GM19395 (cell line): ENCODE measurements around the gene SPG7.
A peak's percentile ranks its signal among the peaks of the same experiment; 100 is the strongest.

Source experiments
- ATAC-seq: cut with Tn5 transposase; IDR thresholded peaks from one replicate; pipeline ENCODE4 v1.9.1; 2021; ENCODE audit warnings: mild to moderate bottlenecking, moderate library complexity; ENCODE audit not compliant: unreplicated experiment

The SPG7 gene

DNA sequence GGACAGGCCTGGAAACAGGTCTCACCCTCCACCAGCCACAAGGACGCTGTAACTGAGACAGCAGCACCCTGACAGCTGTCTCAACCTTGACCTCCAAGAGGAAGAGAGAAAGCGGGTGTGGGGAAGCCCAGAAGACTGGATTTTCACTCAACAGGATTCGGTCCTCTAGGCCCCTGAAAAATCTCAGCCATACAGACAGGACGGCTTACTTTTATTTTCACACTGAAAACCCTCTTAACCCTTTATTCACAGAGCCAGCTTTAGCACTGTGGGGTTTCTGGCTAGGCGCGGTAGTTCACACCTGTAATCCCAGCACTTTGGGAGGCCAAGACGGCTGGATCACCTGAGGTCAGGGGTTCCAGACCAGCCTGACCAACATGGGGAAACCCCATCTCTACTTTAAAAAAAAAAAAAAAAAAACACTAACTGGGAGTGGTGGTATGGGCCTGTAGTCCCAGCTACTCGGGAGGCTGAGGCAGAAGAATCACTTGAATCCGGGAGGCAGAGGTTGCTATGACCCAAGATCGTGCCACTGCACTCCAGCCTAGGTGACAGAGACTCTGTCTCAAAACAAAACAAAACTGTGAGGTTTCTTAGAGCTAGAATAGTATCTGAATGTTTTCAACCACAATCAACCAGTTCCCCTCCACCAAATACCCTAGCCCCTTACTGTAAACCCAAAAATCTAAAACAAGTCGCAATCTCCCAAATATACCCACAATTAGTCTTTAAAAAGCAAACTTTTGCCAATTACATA is 23.1 kb upstream of the SPG7 start:
- ATAC-seq, result peak; percentile 36

DNA sequence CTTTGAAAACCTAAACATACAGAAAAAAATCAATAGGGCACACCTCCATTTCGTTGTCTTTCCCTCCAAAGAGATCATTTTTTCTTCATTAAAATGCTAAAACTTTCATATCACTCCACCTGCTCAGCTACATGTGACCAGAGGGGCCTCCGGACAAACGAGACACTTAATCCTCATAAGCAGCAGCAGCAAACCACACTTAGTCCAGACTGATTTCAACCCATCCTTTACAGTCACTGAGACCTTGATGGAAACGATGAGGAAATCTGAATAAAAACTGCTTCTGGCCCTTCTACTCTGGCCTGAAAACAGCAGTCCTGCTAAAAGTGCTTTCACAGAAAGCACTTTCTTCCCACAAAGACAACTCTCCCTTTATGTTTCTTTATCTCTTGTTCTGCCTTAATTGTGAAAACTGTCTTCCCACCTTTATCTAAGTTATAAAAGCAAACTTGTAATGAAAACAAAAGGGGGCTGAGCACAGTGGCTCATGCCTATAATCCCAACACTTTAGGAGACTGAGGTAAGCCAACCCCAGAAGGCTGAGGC is 22.4 kb upstream of the SPG7 start:
- no peak for ATAC-seq

DNA sequence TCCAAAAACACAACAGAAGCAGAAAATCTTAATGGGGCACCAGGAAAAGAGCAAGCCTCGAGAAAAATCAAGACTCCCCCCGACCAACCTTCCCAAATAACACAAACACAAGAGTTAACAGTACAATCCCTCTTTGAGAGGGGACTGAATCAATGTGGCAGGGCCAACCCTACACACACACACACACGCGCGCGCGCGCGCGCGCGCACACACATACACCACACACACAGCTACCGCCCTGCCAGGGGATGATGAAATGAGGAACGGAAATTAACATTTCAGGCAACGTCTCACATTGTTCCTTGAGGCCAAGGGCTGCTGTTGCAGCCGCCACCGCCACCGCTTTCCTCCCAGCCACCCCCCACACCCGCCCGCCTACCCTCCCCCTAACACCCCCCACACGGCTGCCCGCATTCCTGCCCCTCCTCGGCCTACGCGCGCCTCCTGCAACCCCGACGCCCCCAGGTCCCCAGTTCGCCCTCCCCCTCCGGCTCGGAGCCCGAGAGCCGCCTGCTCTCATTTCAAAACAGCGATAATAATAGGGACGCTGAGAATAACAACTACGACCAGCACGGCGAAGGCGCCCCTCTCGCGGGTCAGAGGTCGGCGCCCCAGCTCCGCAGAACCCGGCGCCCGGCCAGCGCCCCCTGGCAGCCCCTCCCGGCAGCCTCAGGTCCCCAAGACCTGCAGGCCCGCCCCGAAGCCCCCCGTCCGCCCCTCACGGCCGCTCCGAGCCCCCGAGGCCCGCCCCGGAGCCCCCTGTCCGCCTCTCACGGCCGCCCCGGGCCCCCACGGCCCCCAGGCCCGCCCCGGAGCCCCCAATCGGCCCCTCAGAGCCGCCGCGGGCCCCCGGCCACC is 18.9 kb upstream of the SPG7 start:
- no peak for ATAC-seq

DNA sequence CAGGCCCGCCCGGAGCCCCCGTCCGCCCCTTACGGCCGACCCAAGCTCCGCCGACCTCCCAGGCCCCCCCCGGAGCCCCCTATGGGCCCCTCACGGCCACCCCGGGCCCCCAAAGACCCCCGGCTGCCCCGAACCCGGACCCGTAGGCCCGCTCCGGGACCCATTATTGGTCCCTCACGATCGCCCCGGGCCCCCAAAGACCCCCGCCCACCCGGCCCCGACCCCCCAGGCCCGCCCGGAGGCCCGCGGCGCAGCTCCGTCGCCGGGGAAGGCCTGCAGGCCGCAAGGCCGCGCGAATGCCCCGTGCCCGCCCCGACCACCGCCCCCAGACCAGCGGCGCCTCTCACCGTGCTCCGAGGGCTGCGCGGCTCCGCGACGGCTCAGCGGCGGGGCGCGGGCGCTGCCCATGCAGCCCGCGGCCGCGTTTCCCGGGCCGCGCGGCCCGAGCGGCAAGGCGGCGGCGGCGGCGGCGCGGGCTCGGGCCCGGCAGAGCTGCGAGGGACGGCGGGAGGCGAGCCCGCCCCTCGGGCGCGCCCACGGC is 18.2 kb upstream of the SPG7 start:
- ATAC-seq, result no peak

DNA sequence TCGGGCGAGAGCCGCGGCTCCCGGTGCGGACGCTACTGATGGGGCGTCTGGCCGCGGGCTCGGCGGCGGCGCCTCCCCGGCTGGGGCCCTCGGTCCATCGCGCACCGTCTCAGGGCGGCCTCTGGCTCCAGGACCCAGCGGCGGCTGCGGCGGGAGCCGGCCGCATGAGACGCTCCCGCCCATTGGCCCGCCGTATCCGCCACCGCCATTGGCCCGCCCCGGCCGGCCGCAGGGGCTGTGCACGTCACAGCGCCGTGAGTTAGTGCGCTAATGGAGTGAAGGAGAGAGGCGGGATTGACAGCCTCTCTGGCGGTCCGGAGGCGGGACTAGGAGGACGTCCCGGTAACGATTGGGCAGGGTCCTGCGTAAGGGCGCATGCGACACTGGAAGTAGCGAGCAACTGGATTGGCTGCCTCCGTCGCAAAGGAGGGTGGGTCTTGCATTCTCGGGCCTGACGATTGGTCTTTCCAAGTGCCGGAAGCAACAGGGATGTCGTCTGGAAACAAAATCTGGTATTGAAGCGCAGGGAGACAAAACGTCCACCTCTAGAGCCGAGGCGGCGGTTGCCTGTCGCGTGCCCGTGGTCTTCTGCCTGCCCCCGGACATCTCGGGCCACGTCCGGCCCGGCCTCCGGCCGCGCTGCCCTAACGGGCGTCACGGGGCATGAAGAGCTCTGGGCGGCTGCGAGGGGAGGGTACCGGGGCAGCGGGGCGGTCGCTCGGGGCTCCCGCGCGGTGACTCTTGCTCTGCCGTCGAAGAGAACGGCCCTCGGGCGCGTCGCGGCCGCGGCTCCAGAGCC is 17.6 kb upstream of the SPG7 start, which contains the start of gene ANKRD11:
Gene ANKRD11, minus strand, starts transcription at position 123 of the 799 bp plus-strand sequence. CDS start 173,542 bp downstream, outside the sequence.
- peak; percentile 84 for ATAC-seq

DNA sequence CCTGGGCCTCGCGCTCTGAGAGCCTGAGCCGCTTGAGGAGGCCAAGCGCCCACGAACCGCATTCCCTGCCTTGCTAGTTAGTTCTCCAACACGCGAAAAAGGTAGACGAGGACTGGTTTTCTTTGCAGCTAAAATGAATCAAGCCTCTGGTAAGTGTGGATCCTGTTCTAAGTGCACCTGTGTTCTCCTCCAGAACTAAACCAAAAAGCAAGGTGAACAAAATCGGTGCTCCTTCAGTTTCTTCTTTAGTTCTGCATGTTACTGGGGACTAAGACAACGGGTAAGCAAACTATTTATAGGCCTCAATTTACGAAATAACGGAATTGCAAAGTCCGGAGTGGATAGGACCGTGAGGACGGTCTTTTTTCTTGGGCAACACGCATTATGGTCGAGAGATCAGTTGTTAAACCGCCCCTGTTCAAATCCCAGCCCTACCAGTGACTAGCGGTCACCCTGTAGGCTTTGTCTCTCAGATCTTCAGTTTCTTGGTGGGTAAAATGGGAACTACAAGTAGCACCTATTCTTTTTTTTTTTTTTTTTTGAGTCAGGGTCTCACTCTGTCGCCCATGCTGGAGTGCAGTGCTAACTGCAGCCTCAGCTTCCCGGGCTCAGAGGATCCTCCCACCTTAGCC is 16.8 kb upstream of the SPG7 start:
- no peak for ATAC-seq

DNA sequence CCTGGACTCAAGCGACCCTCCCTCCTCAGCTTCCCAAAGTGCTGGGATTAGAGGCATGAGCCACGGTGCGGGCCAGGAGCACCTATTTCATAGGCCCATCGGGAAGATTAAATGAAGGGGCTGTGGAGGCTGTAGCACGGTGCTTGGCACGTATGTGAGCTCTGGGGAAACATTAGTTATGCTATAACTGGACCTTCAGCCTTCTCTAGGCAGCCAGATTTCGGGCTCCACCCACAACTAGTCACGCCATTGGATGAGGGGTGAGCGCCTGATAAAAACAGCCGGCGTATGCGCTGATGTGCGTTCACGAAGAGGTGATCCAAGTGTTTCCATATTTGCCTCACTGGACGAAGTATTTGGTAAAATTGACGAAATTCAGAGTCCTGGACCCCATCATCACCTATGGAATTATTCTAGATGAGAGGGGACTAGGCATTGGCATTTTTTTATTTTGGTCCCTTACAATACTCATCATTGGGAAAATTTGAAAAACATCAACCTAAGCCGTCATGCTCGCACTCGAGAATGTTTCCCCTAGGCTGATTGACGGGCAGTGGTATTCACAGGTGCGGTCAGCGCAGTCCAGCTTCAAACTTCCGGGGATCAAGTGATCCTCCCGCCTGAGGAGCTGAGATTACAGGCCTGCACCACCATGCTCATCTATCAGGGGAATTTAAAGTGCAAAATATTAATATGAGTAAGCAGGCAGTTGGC is 16.1 kb upstream of the SPG7 start:
- no peak for ATAC-seq

DNA sequence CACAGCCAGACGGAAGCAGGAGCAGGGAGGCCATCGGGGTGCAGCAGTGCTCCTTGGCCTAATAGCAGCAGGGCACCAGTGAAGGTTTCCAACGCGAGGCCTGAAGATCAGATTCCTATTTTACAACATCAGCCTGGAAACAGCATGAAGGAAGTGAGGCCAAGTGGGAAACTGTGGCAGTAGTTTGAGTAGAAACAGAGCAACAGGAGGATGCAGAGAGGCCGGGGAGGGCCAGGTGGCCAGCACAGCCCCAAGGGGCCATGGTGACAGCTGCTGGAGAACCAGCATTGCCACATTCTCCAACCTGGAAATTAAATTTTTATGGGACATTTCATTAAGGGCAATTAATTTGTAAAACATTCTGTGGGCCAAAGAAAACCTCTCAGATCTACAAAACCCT is 14.4 kb upstream of the SPG7 start:
- no peak for ATAC-seq

DNA sequence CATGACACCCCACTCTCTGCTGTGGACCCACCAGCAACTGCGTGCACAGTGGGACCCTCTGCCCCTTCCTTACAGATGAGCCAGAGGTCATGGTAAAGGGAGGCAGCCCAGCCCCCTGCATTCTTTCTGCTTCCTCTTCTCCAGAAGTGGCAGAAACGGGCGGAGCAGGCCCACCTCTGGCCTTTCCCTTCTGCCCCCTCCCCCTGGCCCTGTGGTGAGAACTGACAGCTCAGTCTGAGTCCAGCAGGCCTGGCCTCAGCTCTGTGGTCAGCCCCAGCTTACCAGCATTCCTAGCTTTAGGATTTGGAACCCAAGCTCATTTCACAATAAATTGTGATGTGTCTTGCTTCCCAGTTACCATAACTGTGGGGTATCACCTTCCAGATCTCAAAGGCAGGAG is 13.1 kb upstream of the SPG7 start:
- ATAC-seq, result no peak

DNA sequence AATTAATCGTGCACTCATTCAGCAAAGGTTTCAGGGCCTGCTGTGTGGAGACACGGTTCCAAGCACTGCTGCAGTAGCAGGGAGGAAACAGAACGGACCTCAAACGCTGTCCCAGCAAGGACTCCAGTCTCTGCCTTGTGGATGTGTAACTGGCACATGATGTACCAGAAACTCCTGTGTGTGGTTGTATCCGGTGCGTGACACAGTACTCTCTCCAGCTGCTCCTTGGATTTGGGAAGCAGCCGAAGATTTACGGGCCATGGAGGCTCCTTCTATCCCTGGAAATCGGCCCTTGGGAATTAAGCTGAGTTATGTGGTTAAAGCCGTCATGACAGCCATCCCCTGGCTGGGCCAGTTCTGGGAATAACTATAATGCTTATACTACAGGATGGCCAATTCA is 9.4 kb upstream of the SPG7 start:
- ATAC-seq, result no peak

DNA sequence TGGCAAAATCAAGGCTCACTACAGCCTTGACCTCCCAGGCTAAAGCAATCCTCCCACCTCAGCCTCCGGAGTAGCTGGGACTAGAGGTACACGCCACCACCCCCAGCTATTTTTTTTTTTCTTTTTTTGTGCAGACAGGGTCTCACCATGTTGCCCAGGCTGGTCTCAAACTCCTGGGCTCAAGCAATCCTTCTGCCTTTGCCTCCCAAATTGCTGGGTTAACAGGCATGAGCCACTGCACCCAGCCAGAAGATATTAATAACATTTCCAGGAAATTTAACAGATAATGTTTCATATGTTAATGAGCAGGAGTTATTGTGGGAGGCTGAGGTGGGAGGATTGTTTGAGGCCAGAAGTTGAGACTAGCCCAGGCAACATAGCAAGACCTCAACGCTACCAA is 8.4 kb upstream of the SPG7 start:
- ATAC-seq, result no peak

DNA sequence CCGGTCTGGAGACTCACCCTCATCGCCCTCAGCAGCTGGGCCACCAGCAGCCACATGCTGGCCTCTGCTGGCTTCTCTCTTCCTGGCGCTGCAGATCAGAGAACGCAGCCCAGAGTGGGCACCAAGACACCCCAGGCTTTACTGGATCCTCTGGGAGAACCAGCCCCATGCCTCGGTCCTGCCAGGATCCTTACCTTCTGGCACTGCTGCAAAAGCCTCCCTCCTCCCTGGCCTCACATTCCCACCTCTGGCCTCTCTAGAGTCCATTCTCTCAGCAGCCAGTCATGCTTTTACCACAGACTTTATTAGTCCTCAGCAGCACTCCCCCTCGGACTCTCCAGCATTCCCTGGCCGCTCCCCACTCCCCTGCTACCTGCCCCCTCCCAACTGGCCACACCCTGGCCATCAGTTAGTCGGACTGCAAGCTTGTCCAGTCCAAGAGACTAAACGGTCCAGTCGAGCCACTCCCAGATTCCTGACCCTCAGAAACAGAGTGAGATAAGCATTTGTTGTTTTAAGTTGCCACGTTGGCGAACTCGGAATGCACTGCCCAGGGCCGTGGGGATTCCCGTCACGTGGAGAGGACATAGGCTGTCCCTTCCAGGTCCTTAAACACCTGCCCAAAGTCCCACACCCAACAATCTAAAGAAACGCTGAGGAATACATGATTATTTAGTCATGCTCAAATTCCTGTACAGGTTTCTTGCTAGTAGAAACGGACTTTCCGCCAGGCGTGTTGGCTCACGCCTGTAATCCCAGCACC is 5.9 kb upstream of the SPG7 start:
- no peak for ATAC-seq

DNA sequence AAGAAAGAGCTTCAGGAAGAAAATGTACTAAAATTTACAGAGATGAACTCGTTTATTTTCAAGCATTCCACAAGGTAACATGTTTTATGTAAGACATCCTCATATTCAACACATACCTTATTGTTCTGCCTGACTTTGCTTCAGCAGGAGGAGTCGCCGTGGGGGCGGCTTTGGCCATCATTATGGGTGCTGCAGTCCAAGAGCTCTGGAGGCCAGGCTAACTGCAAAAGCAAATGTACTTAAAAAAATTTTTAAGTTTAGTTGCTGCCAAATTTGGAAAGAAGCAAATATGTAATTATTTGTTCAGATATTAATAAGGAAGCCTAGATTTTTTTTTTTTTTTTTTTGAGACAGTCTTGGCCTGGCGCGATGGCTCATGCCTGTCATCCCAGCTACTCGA is 4.1 kb upstream of the SPG7 start:
- ATAC-seq, result no peak

DNA sequence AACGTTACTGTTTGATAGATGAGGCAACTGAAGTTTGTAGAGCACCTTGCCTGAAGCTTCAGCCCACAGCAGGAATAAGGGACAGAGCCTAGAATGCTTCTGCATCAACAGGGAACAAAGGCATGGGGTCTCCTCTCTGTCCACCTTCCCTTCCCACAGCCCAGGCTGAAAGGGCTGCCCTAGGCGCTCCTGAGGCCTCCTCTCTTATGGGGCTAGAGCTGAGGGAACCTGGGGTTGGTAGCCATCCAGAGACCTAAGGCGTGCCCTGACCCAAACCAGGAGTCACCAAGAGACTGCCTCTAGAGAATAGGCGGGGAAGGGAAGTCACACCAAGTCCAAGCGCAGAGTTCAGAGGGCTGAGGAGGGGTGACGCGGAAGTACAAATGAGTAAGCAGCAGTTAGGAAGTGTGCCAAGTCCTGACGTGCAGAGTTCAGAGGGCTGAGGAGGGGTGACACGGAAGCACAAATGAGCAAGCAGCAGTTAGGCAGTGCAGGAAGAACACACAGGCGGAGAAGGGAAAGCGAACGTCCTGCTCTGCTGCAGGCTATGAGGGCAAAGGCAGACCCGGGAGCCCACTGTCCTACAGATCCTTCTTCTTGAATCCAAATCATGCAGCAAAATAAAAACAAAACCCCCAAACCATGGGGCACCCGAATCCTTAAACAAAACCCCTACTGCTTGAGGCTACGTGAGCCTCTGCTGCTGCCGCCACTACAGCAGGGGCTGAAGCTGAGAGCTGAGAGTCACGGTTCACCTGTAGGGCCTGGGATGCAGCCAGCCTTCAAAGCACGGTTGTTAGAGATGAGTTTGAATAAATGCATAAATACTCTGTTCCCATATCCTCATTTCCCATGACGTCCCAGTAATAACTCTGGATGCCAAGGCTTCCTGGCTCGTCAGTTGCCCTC is 2.7 kb upstream of the SPG7 start:
- peak; percentile 71 for ATAC-seq

DNA sequence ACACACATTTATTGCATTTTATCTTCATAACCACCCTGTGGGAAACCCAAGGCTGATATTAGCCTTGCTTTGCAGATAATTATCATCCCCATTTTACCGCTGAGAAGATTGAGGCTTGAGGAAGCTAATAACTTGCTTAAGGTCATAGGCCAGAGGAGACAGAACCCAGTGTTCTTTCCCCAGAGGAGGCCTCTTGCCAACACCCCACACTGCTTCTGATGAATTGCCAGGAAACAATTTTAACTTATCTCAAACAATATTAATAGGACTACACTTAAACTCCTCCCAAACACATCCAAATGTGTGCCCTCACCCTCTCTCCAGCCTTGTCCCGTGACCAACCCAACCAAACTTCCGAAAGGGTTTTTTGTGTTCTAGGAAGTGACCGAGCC is 2.1 kb upstream of the SPG7 start:
- ATAC-seq, result no peak

DNA sequence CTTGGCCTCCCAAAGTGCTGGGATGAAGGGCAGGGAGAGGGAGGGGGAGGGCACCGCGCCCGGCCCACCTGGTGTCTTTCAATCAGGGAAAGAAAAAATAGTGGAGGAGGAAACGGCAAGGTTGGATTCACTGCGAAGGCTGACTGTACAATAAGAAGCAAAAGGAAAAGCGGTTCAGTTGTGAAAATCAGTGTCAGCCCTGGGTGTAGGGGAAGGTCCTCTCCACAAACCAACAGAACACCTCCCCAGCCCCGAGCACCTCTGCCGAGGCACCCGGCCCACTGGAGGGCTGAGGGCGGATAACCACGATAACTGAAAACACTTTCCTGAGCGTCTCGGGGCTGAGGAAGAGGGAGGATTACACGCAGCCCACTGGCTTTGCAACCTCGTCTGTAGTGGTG is 1.4 kb upstream of the SPG7 start:
- no peak for ATAC-seq

DNA sequence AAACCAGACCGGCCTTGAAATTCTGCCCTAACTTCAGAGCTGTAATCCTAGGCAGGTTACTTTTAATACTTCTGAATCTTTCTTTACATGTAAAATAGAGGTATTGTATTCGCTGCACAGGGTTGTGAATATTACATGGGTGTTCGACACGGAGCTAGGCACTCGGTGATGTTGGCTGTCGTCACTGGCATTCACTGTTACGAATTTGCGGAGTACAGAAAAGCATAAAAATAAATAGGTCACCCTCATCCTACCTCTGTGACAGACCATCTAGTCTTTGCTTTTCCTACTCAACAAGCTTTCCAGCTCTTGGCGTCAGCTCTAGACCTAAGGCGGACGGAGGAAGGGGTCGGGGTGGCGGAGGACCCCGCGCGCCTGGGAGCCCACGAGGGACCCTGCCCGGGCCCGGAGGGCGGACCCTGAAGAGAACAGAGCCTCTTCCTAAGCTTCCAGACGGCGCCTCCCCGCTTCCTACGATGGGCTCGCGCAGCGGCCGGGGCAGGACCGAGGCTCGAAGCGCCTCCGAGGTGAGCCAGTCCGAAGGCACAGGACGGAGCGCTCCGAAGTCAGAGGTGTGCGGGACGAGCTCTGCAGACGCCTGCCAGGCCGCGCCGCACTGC is 879 bp upstream of the SPG7 start:
- peak; percentile 7 for ATAC-seq

DNA sequence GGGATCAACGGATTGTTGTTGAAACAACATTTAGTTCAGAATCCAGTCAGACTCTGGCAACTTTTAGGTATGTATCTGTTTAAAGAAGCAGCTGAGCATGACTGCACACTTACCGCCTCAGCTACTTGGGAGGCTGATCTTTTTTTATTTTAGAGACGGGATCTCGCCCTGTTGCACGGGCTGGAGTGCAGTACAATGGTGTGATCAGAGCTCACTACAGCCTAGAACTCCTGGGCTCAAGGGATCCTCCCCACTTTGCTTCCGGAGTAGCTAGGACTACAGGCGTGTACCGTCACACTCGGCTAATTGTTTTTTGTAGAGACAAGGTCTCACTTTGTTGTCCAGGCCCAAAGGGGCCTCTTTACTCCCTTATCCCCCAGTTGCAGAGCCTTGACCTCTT is 2.3 kb downstream of the SPG7 start:
- no peak for ATAC-seq
